Prostate gland (tissue), 2 donors: ENCODE measurements around the gene FNDC3B. TPM values are rescaled to one million over a fixed set of nuclear protein-coding genes. Genes with fewer than 3 reads are reported as not detected.
A peak's percentile ranks its signal among the peaks of the same experiment; 100 is the strongest.

Source experiments
- DNase-seq: peaks from one replicate; pipeline ENCODE4 v3.0.0-alpha.2; 2019; ENCODE audit warnings: low spot score
- H3K27ac ChIP-seq, 2 donors: fragments of 200-600 bp; sonication (generic); 2 replicates each; pipeline ENCODE4 v1.5.1; 2017 to 2019
- H3K27me3 ChIP-seq: fragments of 200-600 bp; sonication (generic); replicated peaks from 2 replicates; pipeline ENCODE4 v1.5.1; 2019; ENCODE audit not compliant: insufficient read depth
- H3K36me3 ChIP-seq, 2 donors: fragments of 200-600 bp; sonication (generic); 1 replicate in 1 of 2; 2 replicates in 1 of 2; pipeline versions ENCODE4 v1.5.1 to v1.8.1; 2017 to 2019
- H3K4me1 ChIP-seq: fragments of 200-600 bp; sonication (generic); replicated peaks from 2 replicates; pipeline ENCODE4 v1.5.1; 2019
- H3K4me3 ChIP-seq, 2 donors: fragments of 200-600 bp; sonication (generic); 2 replicates each; pipeline ENCODE4 v1.5.1; 2017 to 2019
- H3K9me3 ChIP-seq: fragments of 200-600 bp; sonication (generic); 2 replicates; pipeline ENCODE4 v1.5.1; 2017
- CTCF ChIP-seq, 4 experiments: fragments of 200-600 bp in 2 of 4; fragments of 450-650 bp in 2 of 4; sonication (generic) in 2 of 4; IDR thresholded peaks; 1 replicate in 3 of 4; 2 replicates in 1 of 4; pipeline ENCODE4 v1.5.1; 2016 to 2019; ENCODE audit warnings: antibody characterized with exemption in 4 of 4, mild to moderate bottlenecking in 2 of 4, moderate library complexity in 2 of 4
- POLR2A ChIP-seq: fragments of 450-650 bp; IDR thresholded peaks from one replicate; pipeline ENCODE4 v1.6.1; 2016; ENCODE audit warnings: antibody characterized with exemption, mild to moderate bottlenecking
- POLR2AphosphoS5 ChIP-seq: sonication (generic); formaldehyde crosslinking; IDR thresholded peaks from one replicate; pipeline ENCODE4 v1.6.1; 2017; ENCODE audit warnings: antibody characterized with exemption
- WGBS: methylation state at CpG from one replicate; pipeline ENCODE4 v1.1.5; 2018; 5-methylcytosine and 5-hydroxymethylcytosine counted together
- intact Hi-C: fragments of 100-400 bp; cut with DNase I; formaldehyde crosslinking; loops from one replicate; pipeline ENCODE4 v1.14.2; 2022
- total RNA-seq, 2 donors: library from RNA; depleted of rRNA; stranded (reverse); fragments of >200 nt; gene quantifications; one replicate each; pipeline ENCODE4 v1.1.0, GENCODE V29; 2016

Gene FNDC3B
- total RNA-seq, 2 donors from 2014 or later: 35.9 to 62.4 TPM

- Histone ChIP-seq H3K27me3 (no peaks in the 10 kb centered on the region), H3K4me1 (no peaks in the 10 kb centered on the region), H3K36me3 (no peaks in the 10 kb centered on the region), H3K4me3 (no peak overlapping the region), H3K27ac (no peak overlapping the region), H3K9me3 (no peaks in the 10 kb centered on the region)
- TF ChIP-seq CTCF (IDR thresholded peaks at IDR 0.05): no peak
- peak; percentile 46 for TF ChIP-seq POLR2AphosphoS5
- DNase-seq: peak; percentile 26
- intact Hi-C loops: no loop called here
- WGBS: 31% methylated on average over 9 of the region's 9 CpGs
Measured at GRCh38 chr3:172369590-172370259, 330.3 kb downstream of the FNDC3B start.

- no peaks in the 10 kb centered on the region for H3K27me3 ChIP-seq
- TF ChIP-seq POLR2A: no peak
- TF ChIP-seq CTCF (IDR thresholded peaks at IDR 0.05): no peak
- TF ChIP-seq POLR2AphosphoS5: peak; percentile 85
- no peak overlapping the region for H3K4me3 ChIP-seq
- WGBS: 14% methylated on average over 3 of the region's 3 CpGs
- intact Hi-C loops: no loop called here
- no peak overlapping the region for H3K27ac ChIP-seq
- H3K4me1 ChIP-seq: no peaks in the 10 kb centered on the region
- peak; percentile 47 for DNase-seq
- no peaks in the 10 kb centered on the region for H3K36me3 ChIP-seq
- no peaks in the 10 kb centered on the region for H3K9me3 ChIP-seq
Measured at GRCh38 chr3:172370419-172370818, 331.0 kb downstream of the FNDC3B start.

GRCh38 chr3:172371544-172371943, 332.2 kb downstream of the FNDC3B start:
- TF ChIP-seq CTCF (IDR thresholded peaks at IDR 0.05) (no peak), POLR2A (no peak), POLR2AphosphoS5 (no peak)
- H3K4me1 ChIP-seq: no peaks in the 10 kb centered on the region
- WGBS: 62% methylated on average over 4 of the region's 4 CpGs

GRCh38 chr3:172372895-172373294, 333.5 kb downstream of the FNDC3B start:
- Histone ChIP-seq H3K9me3 (no peaks in the 10 kb centered on the region), H3K27ac (no peak overlapping the region), H3K4me3 (no peak overlapping the region), H3K4me1 (no peaks in the 10 kb centered on the region), H3K36me3 (no peaks in the 10 kb centered on the region), H3K27me3 (no peaks in the 10 kb centered on the region)
- no peak for TF ChIP-seq POLR2AphosphoS5
- no peak for TF ChIP-seq CTCF (IDR thresholded peaks at IDR 0.05)
- TF ChIP-seq POLR2A: no peak
- 93% methylated on average over 4 of the region's 4 CpGs for WGBS
- intact Hi-C loops: no loop called here
- no peak for DNase-seq

More at GRCh38 chr3:172371544-172371943, 332.2 kb downstream of the FNDC3B start:
- Histone ChIP-seq H3K9me3 (no peaks in the 10 kb centered on the region), H3K36me3 (no peaks in the 10 kb centered on the region), H3K27ac (no peak overlapping the region), H3K27me3 (no peaks in the 10 kb centered on the region), H3K4me3 (no peak overlapping the region)
- intact Hi-C loops: no loop called here
- DNase-seq: no peak

- no peak for DNase-seq
- Histone ChIP-seq H3K27ac (no peak overlapping the region), H3K9me3 (no peaks in the 10 kb centered on the region), H3K4me1 (no peaks in the 10 kb centered on the region), H3K4me3 (no peak overlapping the region), H3K36me3 (peaks cover 6 to 8% of the 10 kb centered on the region in 2 donors), H3K27me3 (no peaks in the 10 kb centered on the region)
- intact Hi-C loops: no loop called here
- TF ChIP-seq POLR2AphosphoS5 (no peak), POLR2A (no peak), CTCF (IDR thresholded peaks at IDR 0.05) (no peak)
- 75% methylated on average over 5 of the region's 5 CpGs for WGBS
Measured at GRCh38 chr3:172373912-172374311, 334.5 kb downstream of the FNDC3B start.
